Rectal smooth muscle tissue (tissue), 1 donor: ENCODE results near the gene CDC20B.

Experiments used
- H3K27ac ChIP-seq: one replicate; pipeline ENCODE4 v1.7.0; 2013; ENCODE audit warnings: low read depth, low read length, inconsistent platforms
- H3K27me3 ChIP-seq: one replicate; pipeline ENCODE4 v1.7.0; 2013; ENCODE audit warnings: low read length; ENCODE audit not compliant: control insufficient read depth, insufficient read depth
- H3K36me3 ChIP-seq: one replicate; pipeline ENCODE4 v1.7.0; 2013; ENCODE audit warnings: low read length; ENCODE audit not compliant: control insufficient read depth, insufficient read depth
- H3K4me1 ChIP-seq: one replicate; pipeline ENCODE4 v1.7.0; 2013; ENCODE audit warnings: low read length; ENCODE audit not compliant: control insufficient read depth, insufficient read depth
- H3K4me3 ChIP-seq: one replicate; pipeline ENCODE4 v1.7.0; 2013; ENCODE audit warnings: low read length
- H3K9ac ChIP-seq: one replicate; pipeline ENCODE4 v1.7.0; 2013; ENCODE audit warnings: low read length

CDC20B gene

GRCh38 chr5:55180016-55180415 lies 7.0 kb upstream of the CDC20B start:
- no peaks in the 10 kb centered on the region for H3K4me1 ChIP-seq
- no peak overlapping the region for H3K4me3 ChIP-seq
- no peak overlapping the region for H3K27ac ChIP-seq
- no peak overlapping the region for H3K9ac ChIP-seq
- H3K27me3 ChIP-seq = peaks cover 9% of the 10 kb centered on the region
- H3K36me3 ChIP-seq = no peaks in the 10 kb centered on the region

DNA sequence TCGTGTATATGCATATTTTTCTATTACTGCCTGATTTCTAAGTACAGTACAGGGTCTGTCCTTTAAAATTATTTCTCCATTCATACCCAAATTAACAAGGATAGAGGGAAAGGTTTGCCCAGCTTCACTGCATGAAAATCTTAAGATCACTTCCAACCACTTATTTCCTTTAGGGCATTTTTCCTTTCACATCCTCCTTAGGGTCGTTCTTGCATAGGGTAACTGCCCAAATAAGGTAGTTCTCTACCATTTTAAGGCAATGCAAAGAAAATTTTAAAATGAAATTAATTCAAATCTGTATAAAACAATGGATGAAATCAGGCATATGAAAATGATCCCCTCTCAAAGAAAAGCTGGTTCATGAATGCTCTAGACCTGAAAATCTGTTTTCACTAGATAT lies 4.1 kb upstream of the CDC20B start:
- H3K4me1 ChIP-seq = peaks cover 2% of the 10 kb centered on the region
- no peak overlapping the region for H3K4me3 ChIP-seq
- H3K27me3 ChIP-seq = peaks cover 20% of the 10 kb centered on the region
- H3K27ac ChIP-seq = no peak overlapping the region
- H3K9ac ChIP-seq = no peak overlapping the region
- H3K36me3 ChIP-seq = no peaks in the 10 kb centered on the region

DNA sequence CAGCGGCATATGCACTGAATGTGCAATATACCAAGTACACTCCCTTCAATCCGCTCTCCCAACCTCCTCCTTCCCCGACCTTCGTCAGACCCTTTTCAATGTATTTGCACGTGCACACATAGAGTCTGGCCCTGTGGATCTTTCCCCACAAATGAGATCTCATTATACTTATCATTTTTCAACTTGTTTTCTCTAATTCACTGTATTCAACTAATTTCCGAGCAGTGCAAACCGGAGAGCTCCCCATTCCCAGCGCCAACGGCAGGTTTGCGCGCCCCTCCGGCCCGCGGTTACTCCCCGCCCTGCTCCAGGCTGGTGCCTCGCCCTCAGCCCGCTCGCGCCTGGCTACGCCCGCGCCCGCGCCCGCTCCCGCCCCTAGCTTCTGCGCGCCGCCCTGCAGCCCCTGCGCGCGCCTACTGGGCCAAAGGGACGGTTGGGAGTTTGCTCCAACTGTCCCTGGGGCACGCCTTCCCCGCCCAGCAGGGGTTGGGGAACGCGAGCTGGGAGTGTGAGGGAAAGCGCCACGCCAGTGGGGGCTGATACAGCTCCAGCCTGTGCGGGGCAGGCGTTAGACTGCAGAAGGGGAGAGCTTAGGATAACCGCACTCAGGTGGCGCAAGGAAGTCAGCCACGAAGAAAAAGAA lies 3.3 kb upstream of the CDC20B start:
- peaks cover 20% of the 10 kb centered on the region for H3K27me3 ChIP-seq
- H3K27ac ChIP-seq = no peak overlapping the region
- H3K4me3 ChIP-seq = peak overlapping the region; percentile 42
- H3K4me1 ChIP-seq = peaks cover 2% of the 10 kb centered on the region
- no peak overlapping the region for H3K9ac ChIP-seq
- no peaks in the 10 kb centered on the region for H3K36me3 ChIP-seq

GRCh38 chr5:55175781-55176175 lies 2.8 kb upstream of the CDC20B start:
- H3K4me3 ChIP-seq = peak overlapping the region; percentile 42

DNA sequence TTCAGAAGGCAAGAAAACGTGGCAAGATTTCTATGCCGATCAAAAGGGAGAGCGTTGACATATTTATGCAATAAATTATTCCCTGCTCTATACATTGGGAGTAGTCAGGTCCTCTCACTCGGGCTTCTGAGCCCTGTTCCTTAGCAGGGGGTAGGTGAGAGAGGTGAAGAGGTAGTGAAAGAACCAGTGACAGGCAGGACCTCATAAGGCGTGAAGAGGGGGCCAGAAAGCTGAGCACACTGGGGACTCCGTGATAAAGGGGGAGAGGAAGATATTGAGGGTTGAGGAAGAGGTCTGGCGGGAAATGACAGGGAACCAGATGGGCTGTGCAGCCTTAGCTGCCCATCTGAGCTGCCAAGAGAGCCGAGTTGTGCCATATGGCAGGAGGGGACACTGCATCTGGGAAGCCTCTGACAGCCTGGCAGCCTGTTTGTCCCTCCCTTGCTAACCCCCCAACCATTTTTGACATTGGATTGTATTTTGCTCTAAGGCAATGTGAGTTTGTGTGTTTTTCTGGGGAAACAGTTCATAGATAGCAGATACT lies 782 bp upstream of the CDC20B start:
- no peaks in the 10 kb centered on the region for H3K36me3 ChIP-seq
- H3K9ac ChIP-seq = no peak overlapping the region
- peaks cover 20% of the 10 kb centered on the region for H3K27me3 ChIP-seq
- H3K4me1 ChIP-seq = peaks cover 2% of the 10 kb centered on the region
- H3K4me3 ChIP-seq = peak overlapping the region; percentile 56
- no peak overlapping the region for H3K27ac ChIP-seq

More at GRCh38 chr5:55175781-55176175, 2.8 kb upstream of the CDC20B start:
- peaks cover 2% of the 10 kb centered on the region for H3K4me1 ChIP-seq
- H3K27me3 ChIP-seq = peaks cover 20% of the 10 kb centered on the region
- no peak overlapping the region for H3K27ac ChIP-seq
- no peak overlapping the region for H3K9ac ChIP-seq
- H3K36me3 ChIP-seq = no peaks in the 10 kb centered on the region

DNA sequence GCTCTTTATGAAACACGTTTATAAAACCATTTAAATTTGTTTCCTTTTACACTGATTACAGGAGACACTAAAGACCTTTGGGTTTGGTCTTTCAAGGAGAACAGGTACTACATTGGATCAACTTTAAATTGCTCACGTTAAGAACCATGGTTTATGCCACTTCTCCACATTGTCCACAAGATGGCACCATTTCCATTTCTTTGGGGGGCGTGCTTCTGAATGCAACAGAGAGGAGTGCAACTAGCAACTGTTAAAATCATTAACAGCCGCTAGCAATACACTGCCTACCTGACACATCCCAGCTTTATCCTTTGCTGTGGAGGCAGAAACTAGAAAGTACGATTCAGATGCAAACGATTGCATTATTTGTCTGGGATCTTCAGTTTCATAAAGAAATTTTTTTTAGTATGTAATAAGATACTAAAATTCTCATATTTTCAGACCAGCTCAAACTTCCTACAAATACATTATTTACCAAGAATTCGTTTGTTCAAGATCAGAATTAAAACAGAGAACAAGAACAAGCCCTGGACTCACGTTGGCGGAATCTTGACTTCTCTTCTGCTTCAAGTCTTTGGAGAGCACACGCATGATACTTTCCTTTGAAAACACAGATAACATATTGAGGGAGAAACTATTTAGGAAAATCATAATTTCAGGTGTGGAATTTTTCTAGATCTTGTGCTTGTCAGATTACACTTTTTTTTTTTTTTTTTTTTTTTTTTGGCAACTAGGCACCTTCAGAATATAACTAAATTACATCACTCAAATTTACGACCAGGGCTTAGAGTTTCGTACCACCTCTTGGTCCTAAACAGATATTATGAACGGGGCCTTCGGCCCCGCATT lies 702 bp downstream of the CDC20B start:
- Histone ChIP-seq H3K4me1 (peaks cover 2% of the 10 kb centered on the region), H3K36me3 (no peaks in the 10 kb centered on the region), H3K4me3 (peak overlapping the region; percentile 74), H3K9ac (no peak overlapping the region), H3K27me3 (peaks cover 17% of the 10 kb centered on the region), H3K27ac (no peak overlapping the region)

DNA sequence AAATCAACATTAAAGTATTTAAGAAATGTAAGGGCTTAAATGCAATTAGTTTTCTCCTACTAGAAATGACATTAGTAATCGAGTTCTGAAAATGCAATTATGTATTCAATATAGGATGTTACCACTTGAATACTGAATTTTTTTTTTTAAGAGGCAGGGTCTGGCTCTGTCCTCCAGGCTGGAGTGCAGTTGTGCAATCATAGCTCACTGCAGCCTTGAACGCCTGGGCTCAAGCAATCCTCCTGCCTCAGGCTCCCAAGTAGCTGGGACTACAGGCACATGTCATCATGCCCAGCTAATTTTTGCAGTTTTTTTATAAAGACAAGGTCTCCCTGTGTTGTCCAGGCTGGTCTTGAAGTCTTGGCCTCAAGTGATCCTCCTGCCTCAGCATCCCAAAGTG lies 1.5 kb downstream of the CDC20B start:
- Histone ChIP-seq H3K4me1 (peaks cover 2% of the 10 kb centered on the region), H3K9ac (no peak overlapping the region), H3K36me3 (no peaks in the 10 kb centered on the region), H3K27me3 (peaks cover 17% of the 10 kb centered on the region), H3K4me3 (no peak overlapping the region), H3K27ac (no peak overlapping the region)

DNA sequence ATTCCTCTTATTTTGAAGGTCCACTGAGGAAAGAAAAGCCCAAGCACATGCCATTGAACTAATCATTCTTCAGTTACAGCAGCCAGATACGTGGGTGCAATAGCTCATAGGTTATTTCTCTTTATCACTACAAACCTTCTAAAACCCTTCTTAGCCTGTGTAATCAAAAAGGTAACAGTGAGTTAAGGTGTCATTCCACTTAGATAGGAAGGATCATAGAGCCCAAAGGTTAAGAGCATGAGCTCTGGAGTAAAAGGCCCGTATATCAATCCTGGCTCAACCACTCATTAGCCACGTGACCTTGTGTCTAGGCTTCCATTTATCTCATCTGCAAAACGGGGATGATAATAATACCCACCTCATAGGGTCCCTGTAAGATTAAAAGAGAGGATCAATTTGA lies 10.3 kb downstream of the CDC20B start:
- H3K27ac ChIP-seq = no peak overlapping the region
- H3K4me1 ChIP-seq = peaks cover 2% of the 10 kb centered on the region
- no peaks in the 10 kb centered on the region for H3K36me3 ChIP-seq
- no peak overlapping the region for H3K4me3 ChIP-seq
- no peak overlapping the region for H3K9ac ChIP-seq
- H3K27me3 ChIP-seq = no peaks in the 10 kb centered on the region

GRCh38 chr5:55160493-55161209 lies 12.3 kb downstream of the CDC20B start:
- no peak overlapping the region for H3K27ac ChIP-seq
- no peak overlapping the region for H3K9ac ChIP-seq
- H3K4me3 ChIP-seq = peak overlapping the region; percentile 64
- no peaks in the 10 kb centered on the region for H3K36me3 ChIP-seq
- no peaks in the 10 kb centered on the region for H3K27me3 ChIP-seq
- H3K4me1 ChIP-seq = peaks cover 2% of the 10 kb centered on the region

- no peaks in the 10 kb centered on the region for H3K36me3 ChIP-seq
- H3K4me1 ChIP-seq = peaks cover 2% of the 10 kb centered on the region
- H3K9ac ChIP-seq = no peak within 1 kb of the TSS
- peak within 1 kb of the TSS; percentile 21 for H3K27ac ChIP-seq
- peak within 1 kb of the TSS; percentile 64 for H3K4me3 ChIP-seq
- no peaks in the 10 kb centered on the region for H3K27me3 ChIP-seq
Observed at GRCh38 chr5:55159763-55160492, 13.0 kb downstream of the CDC20B start, which contains the start of gene GPX8. GPX8 (plus strand) TSS chr5:55160171; CDS start chr5:55160193, 22 bp downstream.

DNA sequence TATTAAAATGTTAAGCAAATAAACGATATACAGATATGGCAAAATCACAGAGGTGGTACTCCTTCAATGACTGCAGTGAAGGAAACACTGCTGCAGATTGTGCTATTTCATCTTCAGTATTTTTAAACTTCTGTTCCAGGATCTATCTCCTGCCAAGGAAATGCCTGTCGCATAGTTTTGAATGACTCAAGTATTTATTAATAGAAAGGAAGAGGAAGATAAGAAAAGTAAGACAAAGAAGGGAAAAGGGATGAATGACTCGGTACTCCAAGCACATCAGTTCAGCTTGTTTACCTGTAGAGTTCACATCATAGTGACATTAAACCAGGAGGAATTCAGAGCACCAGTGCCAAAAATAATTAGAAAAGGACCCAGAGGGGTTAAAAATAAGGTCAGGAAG lies 18.1 kb downstream of the CDC20B start:
- Histone ChIP-seq H3K36me3 (no peaks in the 10 kb centered on the region), H3K4me1 (peaks cover 2% of the 10 kb centered on the region), H3K27me3 (no peaks in the 10 kb centered on the region), H3K4me3 (no peak overlapping the region), H3K9ac (no peak overlapping the region), H3K27ac (no peak overlapping the region)
